ENCODE results near the gene SMPD4.
"Not testable (repeated sequence)": the region's sequence is repeated elsewhere in the genome, so short reads cannot be mapped to it uniquely, and the experiment has no call there.

Gene SMPD4

DNA sequence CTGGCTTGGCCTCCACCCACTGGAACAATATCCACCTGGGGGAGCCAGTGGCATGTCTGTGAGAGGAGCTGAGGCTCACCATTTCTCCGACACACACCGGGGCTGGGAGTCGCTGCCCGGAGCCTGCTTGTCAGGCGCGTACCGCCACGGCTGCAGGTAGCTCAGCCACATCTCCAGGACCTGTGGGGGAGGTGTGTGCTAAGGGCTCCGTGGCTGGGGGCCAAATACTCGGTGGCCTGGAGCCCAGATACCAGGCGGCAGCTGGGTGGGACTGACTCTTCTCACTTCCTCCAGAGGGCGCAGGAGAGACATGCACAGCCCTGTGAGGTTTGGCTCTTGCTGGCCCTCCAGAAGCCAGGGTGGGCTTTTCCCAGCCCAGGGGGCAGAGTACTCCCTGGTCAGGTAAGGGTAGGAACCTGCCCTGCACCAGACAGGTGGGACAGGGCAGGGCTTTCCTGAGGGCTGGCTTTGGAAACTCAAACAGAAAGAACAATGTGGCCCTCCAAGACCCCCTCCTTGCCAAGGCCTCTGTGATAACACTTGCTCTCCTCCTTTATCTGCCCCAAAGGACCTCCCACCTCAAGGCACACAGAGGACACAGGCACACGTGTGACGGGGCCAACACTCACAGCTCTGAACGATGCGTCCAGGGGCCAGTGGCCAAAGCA lies 25.3 kb downstream of the SMPD4 start:
- FAIRE-seq = not testable (repeated sequence)

DNA sequence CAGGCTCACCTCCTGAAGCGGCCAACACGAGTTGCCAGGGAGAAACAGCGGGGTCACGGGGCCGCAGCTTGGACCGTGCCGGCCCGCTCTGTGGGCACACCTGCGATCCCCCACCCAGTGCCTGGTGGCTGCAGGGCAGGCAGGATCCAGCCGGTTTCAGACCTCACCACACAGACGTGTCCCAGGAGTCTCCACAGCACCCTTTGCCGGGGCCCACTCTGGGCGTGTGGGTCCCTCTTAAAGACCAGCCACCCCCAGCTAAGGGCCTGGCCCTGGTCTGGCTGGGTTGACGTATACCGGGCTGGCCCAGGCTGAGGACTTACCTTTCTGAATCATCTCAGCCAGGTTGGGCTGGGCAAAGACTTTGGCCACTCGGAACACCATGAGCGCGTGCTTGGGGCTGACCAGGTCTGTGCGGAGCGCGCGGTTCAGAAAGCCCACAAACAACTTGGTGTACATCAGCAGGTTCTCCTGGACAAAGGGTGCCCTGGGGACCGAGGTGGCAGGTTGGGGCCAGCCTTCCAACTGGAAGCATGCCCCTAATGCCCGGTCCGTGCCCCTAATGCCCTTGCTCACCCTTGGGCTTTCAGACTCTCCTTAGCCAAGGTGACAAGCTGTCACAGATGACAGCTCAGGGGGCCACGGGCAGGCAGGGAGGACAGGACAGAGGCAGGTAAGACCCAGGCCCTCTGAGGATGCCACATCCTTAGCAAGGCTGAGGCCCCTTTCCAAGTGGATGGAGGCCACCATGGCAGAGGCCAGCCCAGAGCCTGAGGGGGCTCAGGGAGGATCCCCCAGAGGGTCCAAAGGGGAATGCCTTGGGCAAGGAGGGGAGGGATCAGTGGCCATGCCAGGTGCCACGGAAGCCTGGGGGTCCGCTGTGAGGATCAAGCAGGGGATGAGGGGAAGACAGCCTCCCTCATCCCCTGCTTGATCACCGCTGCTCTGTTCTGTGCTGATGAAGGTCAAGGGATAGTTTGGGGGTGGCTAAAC lies 26.3 kb downstream of the SMPD4 start:
- no peak for FAIRE-seq

DNA sequence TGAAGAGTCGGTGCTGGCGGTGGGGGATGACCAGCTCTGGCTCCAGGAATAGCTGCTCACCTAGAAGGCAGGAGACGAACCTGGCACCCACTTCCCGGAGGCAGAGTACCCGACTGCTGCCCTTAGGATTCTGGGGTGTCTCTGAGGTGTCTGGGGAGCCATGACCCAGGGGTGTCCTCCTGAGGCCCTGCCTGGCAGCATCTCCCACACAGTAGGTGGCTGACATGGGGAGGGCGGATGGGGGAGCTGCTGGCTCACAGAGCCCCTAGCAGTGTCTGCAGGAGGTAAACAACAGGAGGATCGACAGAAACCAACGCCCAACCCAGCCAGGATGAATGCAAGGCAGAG lies 27.0 kb downstream of the SMPD4 start:
- FAIRE-seq = not testable (repeated sequence)

DNA sequence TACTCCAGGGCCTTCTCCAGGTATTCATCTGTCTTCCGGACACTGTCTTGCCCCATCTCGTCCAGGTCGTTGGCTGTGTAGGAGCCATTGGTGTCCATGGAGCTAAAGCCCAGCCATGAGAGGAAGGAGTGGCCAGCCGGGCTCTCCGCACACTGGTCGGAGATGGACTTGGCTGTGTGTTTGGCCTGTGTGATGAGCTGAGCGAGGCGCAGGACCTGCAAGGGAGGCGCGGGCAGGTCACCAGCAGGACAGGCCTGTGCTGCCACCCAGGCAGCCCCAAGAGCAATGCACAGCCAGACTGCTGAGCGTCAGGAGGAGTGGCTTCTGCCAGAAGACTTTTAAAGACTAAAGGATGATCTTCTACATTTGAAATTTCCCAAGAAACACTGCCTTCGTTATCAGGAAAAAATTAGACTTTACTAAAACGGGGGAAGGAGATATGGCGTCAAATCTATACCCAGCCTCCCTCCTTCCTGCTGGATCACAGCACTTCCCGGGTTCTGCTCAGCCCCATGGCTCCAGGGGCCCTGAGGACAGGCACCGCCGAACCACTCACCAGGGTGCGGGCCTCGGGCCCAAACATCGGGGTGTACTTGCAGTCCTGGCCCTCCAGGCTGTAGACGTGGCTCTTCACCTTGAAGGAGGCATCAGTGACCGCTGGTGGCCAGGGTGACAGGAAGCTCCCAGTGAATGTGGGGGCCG lies 27.5 kb downstream of the SMPD4 start:
- FAIRE-seq = not testable (repeated sequence)

DNA sequence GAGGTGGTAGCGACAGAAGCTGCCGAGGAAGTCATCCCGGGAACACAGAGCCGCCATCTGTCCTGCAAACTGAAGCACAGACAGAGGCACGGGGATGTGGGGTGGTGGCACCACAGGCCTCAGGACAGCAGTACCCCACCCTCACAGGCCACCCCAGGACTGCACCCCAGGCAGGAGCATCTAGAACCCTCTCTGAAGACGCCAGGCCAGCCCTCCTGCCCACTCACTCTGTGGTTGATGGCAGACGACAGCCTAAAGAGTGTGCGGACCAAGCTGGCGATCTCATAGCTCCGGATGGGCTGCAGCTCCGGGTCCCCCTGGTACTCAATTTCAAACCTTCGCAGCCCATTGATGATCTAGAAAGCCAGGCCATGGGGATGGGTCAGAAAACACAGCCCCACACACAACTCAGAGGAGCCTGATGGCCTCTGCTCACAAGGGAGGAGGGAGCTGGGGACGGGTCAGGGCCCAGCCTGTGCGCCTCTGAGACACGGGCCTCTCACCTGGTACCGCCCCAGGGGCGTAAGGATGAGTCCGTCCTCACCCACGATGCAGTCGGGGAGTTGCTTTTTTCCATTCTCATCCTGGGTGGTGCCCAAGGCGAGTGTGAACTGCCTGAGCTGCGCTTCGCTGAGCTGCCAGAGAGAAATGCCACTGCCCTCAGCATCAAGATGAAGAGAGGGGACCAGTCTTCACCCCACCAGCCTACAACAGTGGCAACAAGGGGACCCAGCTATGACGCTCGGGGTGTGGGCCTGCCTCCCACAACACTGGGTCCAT lies 28.4 kb downstream of the SMPD4 start:
- no peak for FAIRE-seq

DNA sequence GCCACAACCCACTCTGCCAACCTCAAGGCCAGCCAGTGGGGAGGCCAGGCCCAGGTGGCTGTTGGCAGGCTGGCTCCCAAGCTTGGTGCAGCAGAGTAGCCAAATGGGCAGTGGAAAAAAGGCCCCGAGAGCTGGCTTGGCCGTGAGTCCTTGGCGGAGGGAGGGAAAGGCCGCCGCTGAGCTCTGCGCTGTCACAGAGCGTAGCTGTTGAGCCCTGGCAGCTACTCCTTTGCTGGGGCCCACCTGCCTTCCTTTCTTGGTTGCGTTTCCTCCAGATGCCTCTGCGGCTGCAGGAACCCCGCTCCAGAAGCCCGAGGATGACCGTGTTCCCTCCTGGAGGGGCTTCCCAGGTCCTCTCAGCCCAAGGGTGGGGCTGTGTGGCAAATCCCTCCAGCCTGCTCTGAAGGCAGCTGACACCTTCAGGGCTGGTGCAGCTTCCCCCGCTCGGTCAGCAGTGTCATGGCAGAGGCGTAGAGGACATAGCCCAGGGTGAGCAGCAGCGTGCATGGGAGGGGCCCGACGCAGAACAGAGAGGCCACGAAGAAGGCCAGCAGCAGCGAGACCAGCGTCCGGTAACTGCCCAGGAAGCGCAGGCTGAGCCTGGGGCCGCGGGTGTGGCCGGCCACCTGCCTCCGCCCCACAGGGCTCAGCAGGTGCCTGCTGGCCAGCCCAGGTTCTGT lies 29.1 kb downstream of the SMPD4 start:
- FAIRE-seq = not testable (repeated sequence)

DNA sequence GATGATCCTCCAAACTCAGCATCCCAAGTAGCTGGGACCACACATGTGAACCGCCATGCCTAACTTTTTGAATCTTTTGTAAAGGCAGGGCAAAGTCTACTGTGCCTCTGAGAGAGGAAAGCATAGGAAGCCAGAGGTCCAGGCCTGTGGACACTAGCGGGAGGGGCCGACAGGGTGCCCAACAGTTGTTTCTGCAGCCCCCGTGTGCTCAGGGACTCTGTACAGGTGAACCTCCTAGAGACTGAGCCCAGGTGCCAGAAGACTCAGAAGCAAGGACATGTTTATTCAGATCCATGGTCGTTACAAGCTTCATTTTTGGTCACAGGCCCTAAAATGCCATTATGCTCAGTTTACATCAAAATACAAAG lies 30.3 kb downstream of the SMPD4 start:
- not testable (repeated sequence) for FAIRE-seq

DNA sequence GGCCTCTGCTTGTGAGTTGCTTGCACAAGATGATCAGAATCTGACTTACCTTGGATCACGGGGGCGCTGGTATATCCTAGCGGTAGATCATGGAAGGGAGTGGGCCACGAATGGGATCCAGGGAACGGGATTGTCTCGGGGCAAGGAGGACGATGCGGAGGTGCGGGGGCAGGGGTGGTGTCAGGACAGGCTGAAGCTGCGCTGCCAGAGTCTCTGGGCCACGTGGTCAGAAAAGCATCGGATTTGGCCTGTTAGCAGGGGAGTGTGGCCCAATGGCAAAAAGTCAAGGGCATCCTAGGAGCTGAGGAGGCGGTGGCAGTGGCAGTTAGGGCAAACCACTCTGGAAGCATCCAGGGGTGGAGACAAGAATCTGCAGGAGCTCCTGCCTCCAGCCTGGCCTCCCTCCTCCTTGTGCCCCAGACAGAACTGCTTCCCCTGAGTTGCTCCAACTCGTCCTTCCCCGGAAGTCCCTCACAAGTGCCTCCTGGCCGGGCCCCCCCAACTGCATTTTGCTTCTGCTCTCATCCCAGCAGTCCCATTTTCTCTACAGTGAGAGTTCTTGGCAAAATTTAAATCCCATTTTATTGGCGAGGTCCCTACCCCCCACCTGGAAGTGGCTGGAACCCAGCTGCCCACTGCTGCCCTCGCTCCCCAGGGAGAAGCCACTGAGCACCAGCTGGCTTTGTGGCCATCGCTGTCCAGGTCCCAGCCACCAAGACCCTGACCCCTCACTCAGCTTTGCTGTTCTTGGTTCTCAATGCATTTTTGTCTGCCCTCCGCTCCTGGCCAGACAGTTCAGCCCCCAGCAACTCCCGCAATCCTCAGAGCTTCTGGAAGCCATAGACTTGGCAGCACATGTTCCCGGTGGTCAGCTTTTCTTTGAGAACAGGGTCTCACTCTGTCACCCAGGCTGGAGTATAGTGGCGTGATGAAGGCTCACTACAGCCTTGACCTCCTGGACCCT lies 30.9 kb downstream of the SMPD4 start:
- no peak for FAIRE-seq

DNA sequence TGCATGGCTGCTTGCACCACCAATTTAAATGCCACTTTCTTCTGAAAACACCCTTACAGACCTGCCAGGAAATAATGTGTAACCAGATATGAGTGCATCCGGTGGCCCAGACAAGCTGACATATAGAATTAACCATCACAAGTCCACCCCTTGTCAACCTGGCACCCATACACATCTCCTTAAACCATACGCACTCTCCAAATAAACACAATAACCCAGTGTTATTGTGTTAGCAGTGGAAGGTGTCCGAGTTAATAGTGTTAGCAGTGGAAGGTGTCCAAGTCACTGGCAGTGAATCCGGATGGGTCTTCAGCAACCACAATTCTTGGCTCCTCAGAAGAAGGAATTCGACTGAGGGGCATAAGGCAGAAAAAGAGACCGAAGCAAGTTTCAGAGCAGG lies 32.9 kb downstream of the SMPD4 start:
- FAIRE-seq = not testable (repeated sequence)

DNA sequence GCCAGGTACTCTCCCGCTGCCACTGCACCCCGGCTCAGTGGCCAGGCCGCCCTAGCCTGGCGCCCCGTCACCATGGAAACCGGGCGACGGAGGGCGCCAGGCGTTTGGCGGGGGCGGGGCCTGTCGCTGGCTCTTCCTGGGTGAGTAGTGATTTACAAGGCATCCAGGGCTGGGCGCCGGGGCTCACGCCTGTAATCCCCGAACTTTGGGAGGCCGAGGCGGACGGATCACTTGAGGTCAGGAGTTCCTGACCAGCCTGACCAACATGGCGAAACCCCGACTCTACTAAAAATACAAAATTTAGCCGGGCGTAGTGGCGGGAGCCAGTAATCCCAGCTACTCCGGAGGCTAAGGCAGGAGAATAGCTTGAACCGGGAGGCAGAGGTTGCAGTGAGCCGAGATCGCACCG lies 36.4 kb downstream of the SMPD4 start, which contains the start of gene CCDC74B:
Gene CCDC74B, minus strand, starts transcription at position 107 of the 409 bp plus-strand sequence. CDS start 116 bp downstream, outside the sequence.
- not testable (repeated sequence) for FAIRE-seq

DNA sequence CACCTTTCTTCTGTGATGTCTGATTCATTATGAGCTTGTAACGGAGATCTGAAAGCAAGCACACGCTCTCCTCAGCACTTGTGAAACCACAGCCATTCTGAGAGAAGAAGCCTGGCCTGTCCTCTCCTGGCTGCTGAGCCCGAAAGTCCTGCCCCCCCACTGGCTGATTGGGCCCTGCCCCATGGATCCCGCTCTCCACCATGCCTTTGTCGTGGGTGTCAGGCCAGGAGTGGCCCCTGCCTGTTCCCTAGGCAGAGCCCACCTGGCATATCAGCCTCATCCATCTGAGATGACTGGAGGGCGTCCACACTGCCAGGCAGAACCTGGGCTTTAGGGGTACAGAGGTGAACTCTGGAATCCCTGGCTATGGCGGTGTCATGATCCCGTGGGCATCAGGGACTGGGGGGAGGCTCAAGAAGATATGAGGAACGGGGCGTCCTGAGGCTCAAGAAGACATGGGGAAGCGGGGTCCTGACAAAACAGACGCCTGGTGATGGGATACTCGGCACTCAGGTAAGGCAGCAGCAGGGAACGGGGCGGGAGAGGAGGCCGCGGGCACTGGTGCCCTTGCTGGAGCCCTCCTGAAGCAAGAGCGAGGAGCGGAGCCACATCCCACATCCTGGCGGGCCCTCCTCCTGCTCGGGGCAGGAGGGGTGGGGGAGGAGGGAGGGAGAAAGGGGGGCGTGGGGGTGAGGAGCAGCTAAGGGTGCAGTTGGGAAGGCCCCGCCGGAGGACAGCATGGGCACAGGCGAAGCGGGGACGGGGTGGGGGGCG lies 37.9 kb downstream of the SMPD4 start:
- FAIRE-seq = not testable (repeated sequence)

DNA sequence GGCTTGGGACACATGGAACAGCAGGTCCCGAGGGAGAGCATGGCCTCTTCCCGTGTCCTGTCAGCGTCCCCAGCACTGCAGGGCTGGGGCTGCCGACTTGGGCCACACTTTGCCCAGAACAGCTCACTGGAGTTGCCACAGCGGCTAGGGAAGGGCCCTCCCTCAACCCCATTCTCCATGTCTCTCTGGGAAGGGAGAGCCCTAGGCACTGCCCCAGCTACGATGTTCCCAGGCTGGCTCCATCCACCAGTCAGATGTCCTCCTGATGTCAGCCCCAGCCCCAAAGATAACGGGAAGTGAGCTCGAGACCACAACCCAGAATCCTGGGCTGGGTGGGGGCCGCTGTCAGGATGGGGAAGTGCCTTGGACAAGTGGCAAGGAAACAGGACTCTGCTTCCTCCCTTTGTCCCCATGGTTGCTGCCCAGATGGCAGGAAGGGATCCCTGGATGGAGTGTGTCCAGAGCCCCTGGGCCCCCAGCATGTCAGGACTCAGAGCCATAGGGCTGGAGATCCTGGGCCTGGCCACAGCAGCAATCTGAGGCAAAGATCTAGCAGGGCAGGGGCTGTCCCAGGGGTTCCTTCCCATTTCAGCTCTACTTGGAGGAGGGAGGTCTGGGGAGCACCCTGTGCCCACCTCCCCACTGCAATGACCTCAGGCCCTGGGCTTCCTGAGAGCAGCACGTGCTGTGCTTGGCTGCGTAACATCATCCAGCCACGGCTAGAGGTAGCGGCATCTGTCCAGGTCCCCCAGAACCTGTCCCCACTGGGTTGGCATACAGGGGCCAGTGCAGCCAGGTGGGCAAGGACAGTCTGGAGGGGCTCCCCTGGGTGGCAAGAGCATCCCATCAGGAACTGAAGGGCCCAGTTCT lies 38.8 kb downstream of the SMPD4 start:
- FAIRE-seq = not testable (repeated sequence)

DNA sequence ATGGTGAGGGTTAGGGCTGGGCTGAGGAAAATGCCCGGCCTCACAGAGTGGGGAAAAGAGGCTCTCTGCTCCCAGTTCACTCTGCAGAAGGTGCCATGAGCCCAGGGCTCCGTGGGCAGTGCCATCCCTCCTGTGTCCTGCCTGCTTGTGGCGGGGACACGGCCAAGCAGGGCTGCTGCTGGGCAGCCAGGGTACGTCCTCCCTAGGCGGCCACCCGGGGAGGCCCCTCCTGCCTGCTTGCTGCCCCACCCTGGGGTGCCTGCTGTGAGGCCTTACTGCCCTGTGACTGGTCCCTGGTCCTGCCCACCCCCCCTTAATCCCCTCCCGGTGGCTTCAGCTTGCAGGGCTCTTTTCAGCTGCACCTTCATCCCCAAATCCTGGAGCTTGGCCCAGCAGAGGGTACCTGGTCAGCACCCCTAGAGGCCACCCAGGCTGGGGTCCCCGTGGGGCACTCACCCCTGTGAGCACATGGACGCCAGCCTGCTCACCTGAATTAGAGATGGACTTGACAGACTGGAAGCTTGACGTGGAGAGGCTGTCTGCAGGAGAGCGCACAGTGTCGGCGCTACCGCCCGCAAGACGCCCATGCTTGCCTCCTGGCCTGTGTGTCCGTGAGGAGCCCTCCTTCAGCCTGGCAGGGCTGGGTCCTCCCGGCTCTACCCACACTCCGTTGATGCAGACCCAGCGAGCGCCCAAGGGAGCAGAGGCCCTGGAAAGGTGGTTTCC lies 39.6 kb downstream of the SMPD4 start:
- not testable (repeated sequence) for FAIRE-seq

DNA sequence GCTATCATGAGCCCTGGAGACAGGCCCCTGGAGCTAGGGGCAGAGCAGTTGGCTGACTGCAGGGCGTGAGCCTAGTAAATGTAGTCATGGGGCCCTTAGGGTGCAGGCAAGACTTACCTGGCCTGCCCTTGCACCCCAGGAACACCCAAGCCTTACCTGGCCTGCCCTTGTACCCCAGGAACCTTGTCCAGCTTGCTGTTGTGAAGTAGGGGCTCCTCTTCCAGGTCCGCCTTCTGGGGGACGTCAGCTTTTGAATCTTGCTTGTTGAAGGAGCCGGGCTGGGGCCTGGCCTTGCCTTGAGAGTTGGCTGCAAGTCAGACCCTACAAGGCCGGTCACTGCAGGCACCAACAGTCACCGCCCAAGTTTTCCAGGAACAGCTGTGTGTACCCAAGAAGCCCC lies 40.4 kb downstream of the SMPD4 start:
- not testable (repeated sequence) for FAIRE-seq

DNA sequence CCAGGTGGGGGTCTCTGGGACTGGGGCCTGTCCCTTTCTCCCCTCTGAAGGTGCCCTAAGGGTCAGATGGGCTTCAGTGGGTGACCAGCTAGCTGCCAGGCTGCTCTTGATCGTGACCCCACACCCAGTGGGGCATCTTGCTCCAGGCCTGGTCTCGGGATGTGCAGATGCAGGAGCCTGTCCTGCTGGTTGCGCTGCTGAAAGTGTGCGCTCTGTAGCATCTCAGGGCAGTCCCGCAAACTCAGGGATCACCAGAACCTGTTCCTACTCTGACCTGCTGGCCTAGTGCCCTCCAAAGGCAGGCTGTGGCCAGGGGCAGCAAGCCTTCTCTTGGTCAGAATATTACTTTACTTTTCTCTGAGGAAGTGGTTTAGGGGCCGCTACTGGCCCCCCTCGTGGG lies 40.9 kb downstream of the SMPD4 start:
- not testable (repeated sequence) for FAIRE-seq

DNA sequence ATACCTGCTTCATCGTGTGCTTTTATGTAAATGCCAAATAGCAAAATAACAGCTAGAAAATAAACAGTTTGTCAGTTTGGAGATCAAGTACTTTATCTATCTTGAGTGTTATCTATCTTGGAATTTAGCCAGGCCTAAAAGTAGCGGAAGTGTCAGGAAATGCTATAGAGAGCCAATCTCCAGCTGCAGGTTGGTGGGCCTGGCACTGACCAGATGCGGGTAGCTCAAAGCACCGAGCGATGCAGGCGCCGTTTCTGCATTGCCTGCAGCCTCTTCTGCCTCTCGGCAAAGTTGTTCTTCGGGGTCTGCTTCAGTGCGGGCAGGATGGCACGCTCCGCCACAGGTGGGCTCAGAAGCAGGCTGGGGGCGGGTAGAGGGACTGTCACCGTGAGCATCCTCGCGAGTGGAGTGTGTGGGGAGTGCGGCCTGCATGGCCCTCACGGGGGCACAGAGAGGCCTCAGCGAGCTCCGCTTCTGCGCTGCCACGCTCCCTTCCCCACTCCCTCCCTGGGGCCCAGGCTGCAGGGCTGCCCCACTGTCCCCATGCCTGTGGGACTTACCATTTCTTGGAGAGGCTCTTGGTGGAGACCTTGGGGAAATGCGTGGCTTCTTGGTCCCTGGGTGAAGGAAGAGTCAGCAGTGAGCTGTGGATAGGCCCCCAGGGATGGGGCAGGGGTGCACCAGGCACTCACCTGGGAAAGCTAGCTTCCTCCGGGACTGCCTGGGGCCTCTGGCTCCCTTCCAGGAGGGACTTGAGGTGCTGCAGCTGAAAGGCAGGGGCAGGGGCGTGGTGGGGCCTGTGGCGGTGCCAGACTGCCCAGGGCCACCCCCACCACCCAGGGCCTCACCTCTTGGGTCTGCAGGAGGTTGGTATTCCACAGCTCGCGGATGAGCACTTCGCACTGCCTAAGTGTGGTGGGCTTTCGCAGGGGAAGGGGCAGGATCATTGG lies 41.8 kb downstream of the SMPD4 start:
- FAIRE-seq = not testable (repeated sequence)

DNA sequence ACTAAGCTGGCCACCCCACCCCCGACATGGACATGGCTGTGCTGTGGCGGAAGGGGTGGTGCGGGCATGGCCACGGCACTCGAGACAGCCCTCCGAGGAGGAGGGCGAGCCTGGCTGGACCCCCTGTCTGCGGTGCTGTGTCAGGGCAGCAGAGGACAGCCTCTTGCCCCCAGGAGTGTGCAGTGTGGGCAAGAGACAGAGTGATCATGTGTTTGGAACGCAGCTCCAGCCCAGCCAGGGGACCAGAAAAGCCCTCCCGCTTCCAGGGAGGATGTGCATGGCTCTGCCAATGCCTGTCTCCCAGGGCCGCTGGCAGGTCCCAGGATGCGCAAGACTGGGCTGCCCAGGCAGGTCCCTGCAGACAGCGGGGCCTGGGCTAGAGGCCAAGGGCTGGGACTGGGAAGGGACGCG lies 42.6 kb downstream of the SMPD4 start:
- not testable (repeated sequence) for FAIRE-seq
